ENCODE data around the gene SAMD4A.

DNA sequence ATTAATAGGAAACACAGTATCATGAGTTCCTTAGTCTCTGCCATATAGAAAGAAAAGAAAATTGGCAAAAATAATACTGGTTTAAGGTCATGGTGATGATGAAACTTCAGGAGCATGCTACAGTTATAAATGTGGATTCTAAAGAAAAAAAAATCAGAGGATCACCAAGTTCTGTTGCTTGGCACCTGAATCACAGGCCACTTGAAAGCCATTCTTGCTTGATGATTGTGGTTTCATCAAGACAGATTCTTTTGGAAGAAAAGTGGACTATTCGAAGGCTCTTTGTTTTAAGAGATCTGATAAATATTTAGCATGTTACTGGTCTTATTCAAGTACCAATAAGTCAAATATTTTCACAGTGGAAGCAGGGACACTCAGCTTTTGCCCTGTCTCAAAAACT lies 148.9 kb downstream of the SAMD4A start:
- TF ChIP-seq EZH2 (IDR thresholded peaks at IDR 0.05; ENCODE audit: borderline replicate concordance, low read length), result no peak
- TF ChIP-seq, protein P1, sequence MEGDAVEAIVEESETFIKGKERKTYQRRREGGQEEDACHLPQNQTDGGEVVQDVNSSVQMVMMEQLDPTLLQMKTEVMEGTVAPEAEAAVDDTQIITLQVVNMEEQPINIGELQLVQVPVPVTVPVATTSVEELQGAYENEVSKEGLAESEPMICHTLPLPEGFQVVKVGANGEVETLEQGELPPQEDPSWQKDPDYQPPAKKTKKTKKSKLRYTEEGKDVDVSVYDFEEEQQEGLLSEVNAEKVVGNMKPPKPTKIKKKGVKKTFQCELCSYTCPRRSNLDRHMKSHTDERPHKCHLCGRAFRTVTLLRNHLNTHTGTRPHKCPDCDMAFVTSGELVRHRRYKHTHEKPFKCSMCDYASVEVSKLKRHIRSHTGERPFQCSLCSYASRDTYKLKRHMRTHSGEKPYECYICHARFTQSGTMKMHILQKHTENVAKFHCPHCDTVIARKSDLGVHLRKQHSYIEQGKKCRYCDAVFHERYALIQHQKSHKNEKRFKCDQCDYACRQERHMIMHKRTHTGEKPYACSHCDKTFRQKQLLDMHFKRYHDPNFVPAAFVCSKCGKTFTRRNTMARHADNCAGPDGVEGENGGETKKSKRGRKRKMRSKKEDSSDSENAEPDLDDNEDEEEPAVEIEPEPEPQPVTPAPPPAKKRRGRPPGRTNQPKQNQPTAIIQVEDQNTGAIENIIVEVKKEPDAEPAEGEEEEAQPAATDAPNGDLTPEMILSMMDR (IDR thresholded peaks at IDR 0.05; ENCODE audit: low read length), result no peak

Data from OCI-LY1 (cell line).